ENCODE measurements around the gene P4HA2. TPM values are rescaled to one million over a fixed set of nuclear protein-coding genes. Genes with fewer than 3 reads are reported as not detected.

P4HA2 gene
- total and polyA plus RNA-seq, 11 donors: 41.2 to 140 (median 55.7) TPM

GRCh38 chr5:132253452-132254320 is 26.0 kb upstream of the P4HA2 start:
- Histone ChIP-seq H3K27ac (peak overlapping the region in 5 of 12 donors; percentile 12 to 55 (median 45)), H3K36me3 (no peaks in the 10 kb centered on the region), H3K27me3 (peaks cover 0 to 14% (median 0%) of the 10 kb centered on the region in 9 donors), H3K9me3 (no peaks in the 10 kb centered on the region), H3K4me1 (peaks cover 0 to 29% (median 16%) of the 10 kb centered on the region in 12 donors), H3K4me3 (no peak overlapping the region)
- 93 to 100% (median 94%) methylated on average over 6 to 8 of the region's 8 CpGs for WGBS, 4 donors
- intact Hi-C loops (cut with DNase I): no loop called here
- TF ChIP-seq CTCF (IDR thresholded peaks at IDR 0.05) (no peak), POLR2A (IDR thresholded peaks at IDR 0.05) (no peak)
- ATAC-seq: no peak
- DNase-seq: peak in 1 of 5 donors; percentile 18

DNA sequence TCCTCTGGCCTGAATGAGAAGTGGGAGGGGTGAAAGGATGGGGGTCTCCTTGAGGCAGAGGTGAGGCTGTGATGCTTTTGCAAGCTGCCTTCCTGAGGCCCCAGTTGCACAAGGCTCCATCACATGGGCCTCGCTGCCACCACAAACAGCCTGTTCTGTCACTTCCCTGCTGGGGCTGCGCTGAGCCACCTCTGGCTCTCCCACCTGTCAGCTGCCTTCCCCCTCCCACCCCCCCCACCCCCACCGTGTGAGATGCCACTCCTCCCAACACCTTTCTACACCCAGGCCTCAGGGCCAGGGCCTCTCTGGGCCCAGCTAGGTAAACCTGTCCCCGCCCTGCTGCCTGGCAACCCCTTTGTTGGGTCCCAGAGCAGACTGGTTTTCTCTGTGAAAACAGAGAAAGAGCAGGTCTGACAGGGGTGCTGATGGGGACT is 25.4 kb upstream of the P4HA2 start:
- Histone ChIP-seq H3K27me3 (peaks cover 0 to 14% (median 0%) of the 10 kb centered on the region in 9 donors), H3K36me3 (no peaks in the 10 kb centered on the region), H3K27ac (no peak overlapping the region), H3K4me1 (peaks cover 0 to 24% (median 12%) of the 10 kb centered on the region in 12 donors), H3K9me3 (no peaks in the 10 kb centered on the region), H3K4me3 (no peak overlapping the region)
- WGBS, 4 donors: 73 to 80% (median 77%) methylated on average over 3 to 4 of the region's 4 CpGs
- intact Hi-C loops (cut with DNase I): no loop called here
- DNase-seq: peak in 1 of 5 donors; percentile 5
- no peak for ATAC-seq
- no peak for TF ChIP-seq POLR2A (IDR thresholded peaks at IDR 0.05)

DNA sequence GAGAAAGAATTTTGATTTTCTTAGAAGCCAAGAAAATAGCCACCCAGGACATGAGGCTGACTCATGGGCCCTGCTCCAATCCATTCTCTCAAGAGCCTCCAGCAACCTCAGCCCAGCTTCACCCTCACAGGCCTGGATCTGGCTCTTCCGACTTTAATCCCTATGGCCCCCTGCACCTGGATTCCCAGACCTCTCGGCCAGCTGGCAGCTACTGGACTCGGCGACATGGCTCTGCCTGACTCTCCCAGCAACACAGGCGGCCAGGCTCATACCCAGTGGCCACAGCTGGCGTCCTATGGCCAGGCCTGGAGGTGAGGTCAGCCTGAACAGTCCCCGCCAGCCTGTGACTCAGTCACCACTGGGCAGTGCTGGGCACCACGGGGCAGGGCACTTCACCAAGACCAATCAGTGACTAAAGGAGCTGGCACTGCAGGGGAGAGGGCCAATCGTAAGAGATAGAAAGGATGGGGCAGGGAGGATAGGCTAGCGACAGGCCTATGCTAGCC is 23.6 kb upstream of the P4HA2 start:
- intact Hi-C loops (cut with DNase I): no loop called here
- no peak overlapping the region for H3K4me3 ChIP-seq
- H3K27ac ChIP-seq: no peak overlapping the region
- DNase-seq (peak in 1 of 5 donors; percentile 12), ATAC-seq (no peak)
- TF ChIP-seq CTCF (IDR thresholded peaks at IDR 0.05) (no peak), POLR2A (IDR thresholded peaks at IDR 0.05) (no peak)
- H3K4me1 ChIP-seq: peaks cover 0 to 14% (median 8%) of the 10 kb centered on the region in 12 donors
- H3K9me3 ChIP-seq: peaks cover 0 to 14% (median 7%) of the 10 kb centered on the region in 12 donors
- 89 to 99% (median 94%) methylated on average over 10 of the region's 10 CpGs for WGBS, 4 donors
- no peaks in the 10 kb centered on the region for H3K27me3 ChIP-seq
- H3K36me3 ChIP-seq: no peaks in the 10 kb centered on the region

GRCh38 chr5:132250547-132250946 is 22.9 kb upstream of the P4HA2 start:
- ATAC-seq (no peak), DNase-seq (no peak)
- Histone ChIP-seq H3K9me3 (peaks cover 0 to 20% (median 10%) of the 10 kb centered on the region in 12 donors), H3K4me1 (peaks cover 0 to 14% (median 8%) of the 10 kb centered on the region in 12 donors), H3K4me3 (no peak overlapping the region), H3K27me3 (no peaks in the 10 kb centered on the region), H3K36me3 (no peaks in the 10 kb centered on the region), H3K27ac (no peak overlapping the region)
- TF ChIP-seq CTCF (IDR thresholded peaks at IDR 0.05) (no peak), POLR2A (IDR thresholded peaks at IDR 0.05) (no peak)
- WGBS, 4 donors: 91 to 99% (median 94%) methylated on average over 2 of the region's 2 CpGs
- intact Hi-C loops (cut with DNase I): no loop called here
